ENCODE measurements around the gene NCKIPSD.
"Not testable (repeated sequence)": the region's sequence is repeated elsewhere in the genome, so short reads cannot be mapped to it uniquely, and the experiment has no call there.

Gene NCKIPSD

GRCh38 chr3:48685603-48686511, at the start of gene NCKIPSD:
Gene NCKIPSD (minus strand): TSS chr3:48685915. CDS start chr3:48685807, 108 bp downstream.
- DNase-seq (ENCODE audit: low spot score) = peak; percentile 92

DNA sequence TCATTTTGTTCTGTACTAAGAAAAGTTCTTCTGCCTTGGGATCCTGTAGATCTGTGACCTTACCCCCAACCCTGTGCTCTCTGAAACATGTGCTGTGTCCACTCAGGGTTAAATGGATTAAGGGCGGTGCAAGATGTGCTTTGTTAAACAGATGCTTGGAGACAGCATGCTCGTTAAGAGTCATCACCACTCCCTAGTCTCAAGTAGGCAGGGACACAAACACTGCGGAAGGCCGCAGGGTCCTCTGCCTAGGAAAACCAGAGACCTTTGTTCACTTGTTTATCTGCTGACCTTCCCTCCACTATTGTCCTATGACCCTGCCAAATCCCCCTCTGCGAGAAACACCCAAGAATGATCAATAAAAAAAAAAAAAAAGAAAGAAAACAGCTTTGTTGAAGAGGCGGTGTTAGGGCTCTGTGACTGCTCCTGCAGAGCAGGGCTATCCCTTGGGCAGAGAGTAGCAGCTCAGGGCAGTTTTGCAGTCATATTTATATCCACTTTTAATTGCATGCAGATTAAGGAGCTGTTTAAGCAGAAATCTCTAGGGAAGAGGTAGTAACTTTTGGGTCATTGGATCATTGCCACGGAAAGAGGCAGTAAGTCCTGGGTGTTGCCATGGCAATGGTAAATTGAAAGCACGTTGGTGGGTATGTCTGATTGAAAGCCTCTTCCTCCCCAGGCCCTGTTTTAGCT, 49.5 kb upstream of the NCKIPSD start:
- DNase-seq (ENCODE audit: low spot score) = not testable (repeated sequence)

DNA sequence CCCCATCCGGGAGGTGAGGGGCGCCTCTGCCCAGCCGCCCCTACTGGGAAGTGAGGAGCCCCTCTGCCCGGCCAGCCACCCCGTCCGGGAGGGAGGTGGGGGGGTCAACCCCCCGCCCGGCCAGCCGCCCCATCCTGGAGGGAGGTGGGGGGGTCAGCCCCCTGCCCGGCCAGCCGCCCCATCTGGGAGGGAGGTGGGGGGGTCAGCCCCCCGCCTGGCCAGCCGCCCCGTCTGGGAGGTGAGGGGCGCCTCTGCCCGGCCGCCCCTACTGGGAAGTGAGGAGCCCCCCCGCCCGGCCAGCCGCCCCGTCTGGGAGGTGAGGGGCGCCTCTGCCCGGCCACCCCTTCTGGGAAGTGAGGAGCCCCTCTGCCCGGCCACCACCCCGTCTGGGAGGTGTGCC, 48.8 kb upstream of the NCKIPSD start:
- not testable (repeated sequence) for DNase-seq (ENCODE audit: low spot score)

- DNase-seq (ENCODE audit: low spot score) = not testable (repeated sequence)
Observed at GRCh38 chr3:48733752-48734518, 48.2 kb upstream of the NCKIPSD start.

DNA sequence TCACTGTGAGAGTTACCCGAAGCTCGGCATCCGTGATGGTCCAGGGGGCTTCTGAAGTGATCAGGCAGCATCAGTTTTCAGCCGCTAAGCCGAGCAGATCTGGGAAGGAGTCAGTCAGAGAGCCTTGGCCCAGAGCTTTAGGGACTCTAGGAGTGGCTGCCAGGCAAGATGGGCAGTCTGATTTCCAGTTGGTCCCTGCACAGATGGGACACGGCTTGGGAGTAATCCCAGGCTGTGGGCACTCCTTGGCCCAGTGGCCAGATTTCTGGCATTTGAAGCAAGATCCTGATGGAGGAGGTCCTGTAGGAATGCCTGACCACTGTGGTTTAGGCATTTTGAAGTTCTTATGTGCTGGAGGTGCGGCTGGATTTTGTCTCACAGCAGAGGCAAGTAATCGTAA, 41.8 kb upstream of the NCKIPSD start:
- no peak for DNase-seq (ENCODE audit: low spot score)

DNA sequence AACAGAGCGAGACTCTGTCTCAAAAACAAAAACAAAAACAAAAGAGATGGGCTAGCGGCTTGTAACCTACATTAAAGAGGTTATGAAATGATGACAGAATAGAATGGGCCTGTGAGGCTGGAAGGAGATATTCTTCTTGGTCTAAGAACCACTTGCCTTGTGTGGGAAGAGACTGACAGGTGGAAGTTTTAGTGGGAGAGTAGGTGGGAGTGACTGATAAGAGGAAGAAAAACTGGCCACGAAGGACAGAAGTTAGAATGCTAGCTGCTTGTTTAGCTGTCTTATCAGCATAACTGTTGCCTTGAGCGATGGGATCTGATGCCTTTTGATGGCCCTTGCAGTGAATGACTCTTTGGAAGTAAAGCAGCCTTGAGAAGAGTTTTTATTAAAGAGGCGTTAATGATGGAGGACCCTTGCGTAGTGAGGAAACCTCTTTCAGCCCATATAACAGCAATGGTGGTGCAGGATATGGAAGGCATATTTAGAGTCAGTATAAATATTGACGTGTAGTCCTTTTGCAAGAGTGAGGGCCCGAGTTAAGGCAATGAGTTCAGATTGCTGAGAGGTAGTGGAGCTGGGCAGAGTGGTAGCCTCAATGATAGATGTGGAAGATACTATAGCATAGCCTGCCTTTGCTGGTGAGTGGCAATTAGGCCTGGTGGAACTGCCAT, 39.6 kb upstream of the NCKIPSD start:
- not testable (repeated sequence) for DNase-seq (ENCODE audit: low spot score)

DNA sequence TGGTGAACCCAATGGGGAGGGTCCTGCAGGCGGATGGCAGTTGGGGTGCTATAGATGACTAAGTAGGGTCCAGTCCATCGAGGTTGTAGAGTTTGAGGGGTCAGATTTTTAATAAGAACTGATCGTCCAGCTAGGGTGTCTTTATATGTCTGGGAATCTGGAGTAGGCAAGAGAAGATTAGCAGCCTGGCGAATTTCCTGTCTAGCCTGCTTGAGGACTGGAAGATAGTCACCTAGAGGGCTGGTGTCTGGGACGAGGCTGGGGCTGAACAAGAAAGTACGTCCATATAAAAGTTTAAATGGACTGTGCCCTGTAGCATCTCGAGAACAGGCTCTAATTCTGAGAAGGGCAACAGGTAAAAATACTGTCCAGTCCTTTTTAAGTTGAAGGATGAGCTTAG, 38.0 kb upstream of the NCKIPSD start:
- no peak for DNase-seq (ENCODE audit: low spot score)

DNA sequence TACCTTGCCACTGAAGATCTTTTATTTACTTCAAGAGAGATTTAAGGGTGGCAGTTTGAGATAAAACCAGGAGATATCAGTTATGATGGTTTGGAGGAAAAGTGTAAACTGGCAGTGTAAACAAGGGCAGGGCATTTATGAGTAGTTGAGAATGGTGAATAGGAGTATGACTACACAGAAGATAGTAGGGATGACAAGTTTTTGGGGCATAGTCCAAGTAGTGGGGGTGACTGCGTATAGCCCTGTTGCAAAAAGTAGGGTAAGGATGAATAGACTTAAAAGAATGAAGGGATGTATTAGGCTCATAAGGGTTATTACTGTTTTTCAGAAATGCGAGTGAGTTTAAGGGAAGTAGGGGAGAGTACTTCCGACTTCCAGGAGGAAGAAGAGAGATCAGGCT, 37.6 kb upstream of the NCKIPSD start:
- DNase-seq (ENCODE audit: low spot score) = not testable (repeated sequence)

DNA sequence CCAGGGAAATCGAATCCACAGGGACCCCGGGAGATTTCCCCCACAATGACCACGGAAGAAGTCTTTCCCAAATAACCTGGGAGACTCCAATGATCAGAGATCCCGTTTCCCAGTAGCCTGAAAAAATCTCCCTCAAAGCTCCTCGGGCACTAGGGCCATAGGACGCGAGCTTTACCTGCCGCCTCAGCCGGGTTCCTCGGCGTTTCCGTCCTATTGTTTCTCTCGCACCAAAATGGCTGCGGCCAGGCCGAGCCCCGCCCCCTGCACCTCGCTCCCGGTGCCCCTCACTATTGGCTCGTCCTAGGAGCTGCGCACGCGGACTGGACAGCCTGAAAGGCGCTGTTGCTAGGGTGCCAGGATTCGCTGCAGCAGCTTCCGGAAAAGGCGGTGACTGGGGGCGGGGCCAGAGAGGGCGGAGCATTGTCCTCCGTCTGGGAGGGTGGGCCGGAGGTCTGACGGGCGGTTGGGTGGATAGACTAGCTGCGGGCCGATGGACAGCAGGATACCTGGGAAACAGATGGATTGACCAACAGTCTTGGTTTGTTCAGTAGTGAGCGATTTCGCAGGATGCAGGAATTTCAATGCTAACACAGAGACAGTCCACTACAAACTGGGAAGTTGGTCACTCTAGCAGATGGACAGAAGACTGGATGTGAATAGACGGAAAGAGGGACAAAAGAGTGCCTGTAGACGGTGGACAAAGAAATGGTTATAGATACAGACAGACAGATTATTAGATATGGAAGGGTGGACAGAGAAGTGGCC, 31.4 kb upstream of the NCKIPSD start, which contains the start of gene IP6K2:
IP6K2 (minus strand) TSS at position 240 of the 765 bp plus-strand sequence. CDS start 21,930 bp downstream, outside the sequence.
- DNase-seq (ENCODE audit: low spot score) = peak; percentile 97

DNA sequence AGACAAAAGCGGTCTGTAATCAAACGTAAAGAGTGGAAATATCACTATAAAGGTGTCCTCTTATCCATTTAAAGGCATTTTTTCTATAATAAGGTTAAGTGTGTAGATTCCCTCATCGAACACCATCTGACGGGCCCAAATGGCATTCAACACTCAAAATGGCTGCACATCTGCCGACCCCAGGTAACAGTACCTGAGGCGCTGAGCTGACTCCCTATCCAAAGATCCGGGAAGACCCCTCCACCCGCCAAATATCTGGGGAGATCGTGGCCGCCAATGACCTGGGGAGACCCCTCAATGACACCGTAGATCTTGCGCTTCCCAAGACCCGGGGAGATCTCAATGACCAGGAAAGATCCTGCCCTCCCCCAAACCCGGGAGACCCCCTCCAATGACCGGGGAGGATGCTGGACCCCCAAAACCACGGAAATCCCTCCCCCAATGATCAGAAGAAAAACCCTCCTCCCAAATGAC, 30.8 kb upstream of the NCKIPSD start:
- DNase-seq (ENCODE audit: low spot score) = no peak

GRCh38 chr3:48715174-48715800, 29.6 kb upstream of the NCKIPSD start:
- peak; percentile 48 for DNase-seq (ENCODE audit: low spot score)

DNA sequence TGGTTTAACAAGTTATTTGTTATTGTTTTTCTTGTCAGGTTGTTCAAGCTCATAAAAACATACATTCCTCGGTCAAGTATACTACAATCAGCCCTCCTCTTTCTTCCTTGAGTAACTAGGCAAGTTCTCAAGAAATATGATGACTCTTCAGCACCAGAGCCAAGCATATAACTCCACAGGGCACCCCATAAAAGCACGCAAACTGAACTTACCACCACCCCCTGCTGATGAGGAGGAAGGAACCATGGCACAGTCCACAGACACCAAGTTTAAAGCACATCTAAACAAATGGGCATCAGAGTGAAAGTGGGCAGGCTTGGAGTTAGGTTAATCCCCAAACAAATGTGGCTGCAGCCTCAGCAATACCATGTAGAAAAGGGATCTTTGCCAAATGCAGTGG, 26.0 kb upstream of the NCKIPSD start:
- DNase-seq (ENCODE audit: low spot score) = no peak

- no peak for DNase-seq (ENCODE audit: low spot score)
Observed at GRCh38 chr3:48709051-48709461, 23.3 kb upstream of the NCKIPSD start.

- DNase-seq (ENCODE audit: low spot score) = no peak
Observed at GRCh38 chr3:48708481-48708889, 22.8 kb upstream of the NCKIPSD start.

DNA sequence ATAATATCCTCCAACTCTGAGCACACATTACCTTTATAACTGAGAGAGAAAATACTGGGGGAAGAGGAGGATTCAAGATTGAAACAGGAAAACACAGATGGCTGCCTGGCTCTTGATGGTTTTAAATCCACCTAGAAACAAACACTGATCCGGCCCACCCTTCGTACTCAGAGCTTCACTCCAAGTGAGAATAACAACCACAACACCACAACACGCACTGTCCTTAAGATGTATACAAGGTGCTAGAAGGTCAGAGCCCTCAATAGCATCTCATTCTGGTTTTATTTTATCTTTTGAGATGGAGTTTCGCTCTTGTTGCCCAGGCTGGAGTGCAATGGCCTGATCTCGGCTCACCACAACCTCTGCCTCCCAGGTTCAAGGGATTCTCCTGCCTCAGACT, 21.4 kb upstream of the NCKIPSD start:
- no peak for DNase-seq (ENCODE audit: low spot score)

GRCh38 chr3:48702320-48702920, 16.7 kb upstream of the NCKIPSD start:
- no peak for DNase-seq (ENCODE audit: low spot score)

GRCh38 chr3:48700731-48701405, 15.2 kb upstream of the NCKIPSD start:
- DNase-seq (ENCODE audit: low spot score) = no peak

GRCh38 chr3:48698891-48699290, 13.2 kb upstream of the NCKIPSD start:
- no peak for DNase-seq (ENCODE audit: low spot score)

DNA sequence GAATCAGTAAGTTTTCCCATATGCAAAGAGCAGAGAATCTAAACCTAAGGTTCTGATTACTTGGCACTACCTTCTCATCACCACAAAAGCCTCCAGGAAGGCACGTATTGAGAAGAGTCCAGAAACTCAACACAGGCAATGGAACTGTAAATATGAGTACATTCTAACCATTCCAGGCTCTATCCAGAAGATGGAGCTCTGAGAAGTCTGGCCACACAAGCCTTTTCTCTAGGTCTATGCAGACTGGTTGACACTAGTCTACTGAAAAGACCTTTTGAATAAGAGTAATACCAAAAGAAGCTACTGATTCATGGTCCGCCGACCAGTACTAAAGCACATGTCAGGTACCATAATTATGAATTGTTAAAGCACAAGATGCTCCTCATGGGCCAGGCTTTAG, 12.2 kb upstream of the NCKIPSD start:
- no peak for DNase-seq (ENCODE audit: low spot score)
